Trophoblast cell (in vitro differentiated cells and primary cell): ENCODE data around the gene RUVBL1.

ENCODE experiments used
- DNase-seq, 2 donors: peaks; one replicate each; pipeline ENCODE4 v3.0.0-alpha.2; 2016
- H2AFZ ChIP-seq: 2 replicates; pipeline ENCODE4 v1.6.1; 2013; ENCODE audit warnings: low read length, moderate library complexity, mild to moderate bottlenecking; ENCODE audit not compliant: insufficient read depth, poor library complexity
- H2AK5ac ChIP-seq: 2 replicates; pipeline ENCODE4 v1.6.1; 2013; ENCODE audit warnings: mild to moderate bottlenecking, low read length
- H2BK120ac ChIP-seq: 2 replicates; pipeline ENCODE4 v1.6.1; 2013; ENCODE audit warnings: low read length, mild to moderate bottlenecking, moderate library complexity; ENCODE audit not compliant: insufficient read depth, poor library complexity
- H2BK12ac ChIP-seq: 2 replicates; pipeline ENCODE4 v1.6.1; 2013; ENCODE audit warnings: mild to moderate bottlenecking, low read length, moderate library complexity
- H2BK5ac ChIP-seq: 2 replicates; pipeline ENCODE4 v1.6.1; 2013; ENCODE audit warnings: low read length, low read depth, moderate library complexity, mild to moderate bottlenecking; ENCODE audit not compliant: poor library complexity
- H3K14ac ChIP-seq: 2 replicates; pipeline ENCODE4 v1.6.1; 2013; ENCODE audit warnings: mild to moderate bottlenecking, low read length
- H3K18ac ChIP-seq: 2 replicates; pipeline ENCODE4 v1.6.1; 2013; ENCODE audit warnings: mild to moderate bottlenecking, low read length
- H3K23ac ChIP-seq: 2 replicates; pipeline ENCODE4 v1.6.1; 2013; ENCODE audit warnings: low read length
- H3K27ac ChIP-seq: 2 replicates; pipeline ENCODE4 v1.5.1; 2013; ENCODE audit warnings: low read depth, mild to moderate bottlenecking, inconsistent platforms, low read length, moderate library complexity
- H3K27me3 ChIP-seq: 2 replicates; pipeline ENCODE4 v1.6.1; 2013; ENCODE audit warnings: inconsistent platforms, mild to moderate bottlenecking, low read length, moderate library complexity; ENCODE audit not compliant: insufficient read depth
- H3K36me3 ChIP-seq, 2 experiments: 1 replicate in 1 of 2; 2 replicates in 1 of 2; pipeline ENCODE4 v1.6.1; 2013; ENCODE audit warnings: low read length in 2 of 2, mild to moderate bottlenecking in 2 of 2, moderate library complexity in 1 of 2; ENCODE audit not compliant: insufficient read depth in 2 of 2, control insufficient read depth in 1 of 2
- H3K4ac ChIP-seq: 2 replicates; pipeline ENCODE4 v1.6.1; 2013; ENCODE audit warnings: low read depth, mild to moderate bottlenecking, low read length, moderate library complexity
- H3K4me1 ChIP-seq, 2 experiments: 1 replicate in 1 of 2; 2 replicates in 1 of 2; pipeline ENCODE4 v1.6.1; 2013; ENCODE audit warnings: low read length in 2 of 2, mild to moderate bottlenecking in 2 of 2, moderate library complexity in 1 of 2; ENCODE audit not compliant: insufficient read depth in 2 of 2, control insufficient read depth in 1 of 2
- H3K4me2 ChIP-seq: 2 replicates; pipeline ENCODE4 v1.6.1; 2013; ENCODE audit warnings: inconsistent platforms, mild to moderate bottlenecking, low read length, moderate library complexity
- H3K4me3 ChIP-seq: 2 replicates; pipeline ENCODE4 v1.5.1; 2013; ENCODE audit warnings: mild to moderate bottlenecking, low read depth, low read length, inconsistent platforms
- H3K79me1 ChIP-seq: one replicate; pipeline ENCODE4 v1.6.1; 2013; ENCODE audit warnings: low read length
- H3K79me2 ChIP-seq: 2 replicates; pipeline ENCODE4 v1.6.1; 2013; ENCODE audit warnings: low read length, mild to moderate bottlenecking; ENCODE audit not compliant: control insufficient read depth, insufficient read depth, poor library complexity
- H3K9ac ChIP-seq: 2 replicates; pipeline ENCODE4 v1.6.1; 2013; ENCODE audit warnings: mild to moderate bottlenecking, low read length
- H3K9me3 ChIP-seq: 2 replicates; pipeline ENCODE4 v1.6.1; 2013; ENCODE audit warnings: low read depth, mild to moderate bottlenecking, control low read depth, inconsistent platforms, low read length; ENCODE audit not compliant: insufficient read depth
- H4K12ac ChIP-seq: 2 replicates; pipeline ENCODE4 v1.6.1; 2013; ENCODE audit warnings: low read depth, mild to moderate bottlenecking, low read length, moderate library complexity
- H4K8ac ChIP-seq: 2 replicates; pipeline ENCODE4 v1.6.1; 2013; ENCODE audit warnings: low read depth, mild to moderate bottlenecking, low read length, moderate library complexity
- H4K91ac ChIP-seq: one replicate; pipeline ENCODE4 v1.6.1; 2013; ENCODE audit warnings: low read depth, mild to moderate bottlenecking, low read length, moderate library complexity
- WGBS: extraction: QIAGEN DNeasy Blood & Tissue Kit; methylation state at CpG from one replicate; pipeline ENCODE4 v1.1.7; 2013; ENCODE audit warnings: missing lambda C conversion rate; ENCODE audit not compliant: insufficient read length, insufficient coverage; ENCODE audit errors: extremely low coverage; 5-methylcytosine and 5-hydroxymethylcytosine counted together

RUVBL1 gene

GRCh38 chr3:128062033-128062745, 61.4 kb downstream of the RUVBL1 start:
- WGBS: no CpG with 5 or more reads among the region's 8 CpGs
- Histone ChIP-seq H3K9ac (no peak overlapping the region), H3K79me2 (no peaks in the 10 kb centered on the region), H2BK5ac (no peak overlapping the region), H3K4me3 (no peak overlapping the region), H4K12ac (no peak overlapping the region), H2AFZ (no peak overlapping the region), H3K27ac (no peak overlapping the region), H3K27me3 (no peaks in the 10 kb centered on the region), H2AK5ac (no peak overlapping the region), H3K18ac (no peak overlapping the region), H3K23ac (no peak overlapping the region), H2BK120ac (no peak overlapping the region), H3K36me3 (peaks cover 62 to 80% of the 10 kb centered on the region in 2 experiments), H3K79me1 (no peaks in the 10 kb centered on the region), H3K4me2 (no peak overlapping the region), H3K14ac (no peak overlapping the region), H4K91ac (no peak overlapping the region), H3K9me3 (no peaks in the 10 kb centered on the region), H4K8ac (no peak overlapping the region), H3K4ac (no peak overlapping the region), H3K4me1 (no peaks in the 10 kb centered on the region), H2BK12ac (no peak overlapping the region)
- DNase-seq: no peak

DNA sequence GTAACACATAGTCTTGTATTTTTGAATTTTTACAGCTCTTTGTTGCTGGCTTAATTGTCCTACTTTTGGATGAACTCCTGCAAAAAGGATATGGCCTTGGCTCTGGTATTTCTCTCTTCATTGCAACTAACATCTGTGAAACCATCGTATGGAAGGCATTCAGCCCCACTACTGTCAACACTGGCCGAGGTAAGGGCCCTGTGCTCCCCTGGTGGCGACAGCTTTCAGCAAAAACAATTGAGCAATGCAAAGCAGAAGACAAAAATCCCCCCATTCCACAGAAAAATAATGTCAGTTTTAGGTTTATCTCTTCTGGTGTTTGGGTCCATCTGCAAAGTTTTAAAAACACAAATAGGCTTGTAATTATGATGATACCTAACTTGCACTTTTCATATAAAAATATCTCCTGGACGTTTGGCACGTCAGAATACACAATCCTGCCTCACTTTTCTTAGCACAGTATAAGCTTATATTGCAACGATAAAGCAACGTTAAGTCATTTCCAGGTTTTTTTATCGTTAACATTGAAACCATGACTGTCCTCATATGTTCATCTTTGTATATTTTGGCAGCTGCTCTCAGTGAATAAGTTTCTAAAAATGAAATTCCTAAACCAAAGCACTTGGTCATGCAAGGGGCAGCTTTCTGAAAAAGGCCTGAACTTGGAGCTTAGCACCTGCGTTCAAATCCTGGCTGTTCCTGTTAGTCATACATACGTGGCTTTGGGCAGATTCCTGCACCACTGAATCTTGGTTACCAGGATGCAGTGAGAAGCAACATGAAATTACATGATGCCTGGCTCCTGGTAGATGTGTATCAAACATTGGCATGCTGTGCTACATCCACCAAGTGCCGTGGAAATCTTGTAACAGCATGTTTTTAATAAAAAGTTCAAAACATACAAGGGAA, 62.9 kb downstream of the RUVBL1 start:
- Histone ChIP-seq H3K18ac (no peak overlapping the region), H4K91ac (no peak overlapping the region), H3K14ac (no peak overlapping the region), H3K4me3 (no peak overlapping the region), H2AK5ac (no peak overlapping the region), H2AFZ (no peak overlapping the region), H3K23ac (no peak overlapping the region), H3K79me1 (no peaks in the 10 kb centered on the region), H2BK12ac (no peak overlapping the region), H2BK5ac (no peak overlapping the region), H3K4me2 (no peak overlapping the region), H4K8ac (no peak overlapping the region), H2BK120ac (no peak overlapping the region), H4K12ac (no peak overlapping the region), H3K9ac (no peak overlapping the region), H3K36me3 (peaks cover 54 to 73% of the 10 kb centered on the region in 2 experiments), H3K4ac (no peak overlapping the region), H3K4me1 (no peaks in the 10 kb centered on the region), H3K27me3 (no peaks in the 10 kb centered on the region), H3K27ac (no peak overlapping the region), H3K79me2 (no peaks in the 10 kb centered on the region), H3K9me3 (no peaks in the 10 kb centered on the region)
- DNase-seq: peak; percentile 50 to 76
- no CpG with 5 or more reads among the region's 11 CpGs for WGBS

DNA sequence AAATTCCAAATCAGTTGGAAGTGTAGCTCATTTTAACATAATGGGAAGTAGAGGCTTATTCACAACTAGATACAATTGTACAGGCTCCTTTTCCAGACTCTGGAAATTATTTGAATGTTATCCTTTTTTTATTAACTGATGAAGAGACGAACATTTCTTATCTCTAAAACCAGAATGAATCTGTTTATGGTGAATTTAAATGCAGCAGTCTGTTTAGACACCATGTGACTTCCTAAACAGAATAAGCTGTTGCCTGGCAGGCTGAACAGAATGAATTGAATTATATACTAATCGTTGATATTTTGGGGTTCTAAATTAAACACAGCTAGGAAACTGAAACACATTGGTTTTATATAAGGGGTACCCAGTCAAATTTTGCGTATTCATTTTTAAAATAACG, 67.4 kb downstream of the RUVBL1 start:
- Histone ChIP-seq H2AFZ (no peak overlapping the region), H3K36me3 (peaks cover 26 to 41% of the 10 kb centered on the region in 2 experiments), H3K79me2 (peaks cover 16% of the 10 kb centered on the region), H2BK5ac (no peak overlapping the region), H3K23ac (no peak overlapping the region), H3K27me3 (no peaks in the 10 kb centered on the region), H3K27ac (no peak overlapping the region), H3K4me2 (no peak overlapping the region), H3K79me1 (peaks cover 12% of the 10 kb centered on the region), H3K18ac (no peak overlapping the region), H3K4me3 (no peak overlapping the region), H3K9ac (no peak overlapping the region), H2BK120ac (no peak overlapping the region), H4K8ac (no peak overlapping the region), H3K14ac (no peak overlapping the region), H3K9me3 (no peaks in the 10 kb centered on the region), H3K4ac (no peak overlapping the region), H3K4me1 (peaks cover 4 to 9% of the 10 kb centered on the region in 2 experiments), H2AK5ac (no peak overlapping the region), H2BK12ac (no peak overlapping the region), H4K91ac (no peak overlapping the region), H4K12ac (no peak overlapping the region)
- no CpG with 5 or more reads among the region's 4 CpGs for WGBS
- no peak for DNase-seq

DNA sequence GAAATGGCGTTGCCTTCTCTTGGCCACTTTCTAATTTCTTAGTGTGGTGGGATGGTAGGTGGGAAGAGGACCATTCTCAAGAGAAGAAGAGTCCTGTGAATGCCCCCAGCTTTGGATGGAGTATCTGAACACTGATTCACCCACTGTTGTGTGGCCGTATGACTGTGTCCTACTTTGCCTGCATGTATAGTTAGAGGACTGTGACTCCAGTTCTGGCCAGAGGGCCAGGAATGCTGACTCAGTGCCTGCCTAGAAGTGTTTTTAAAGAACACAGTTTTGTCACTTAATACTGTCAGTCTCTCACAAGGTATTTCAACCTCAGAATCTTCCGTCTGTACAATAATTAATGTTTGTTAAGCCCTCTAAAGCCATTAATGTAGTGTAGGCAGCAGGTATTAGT, 69.2 kb downstream of the RUVBL1 start:
- no CpG with 5 or more reads among the region's 3 CpGs for WGBS
- no peak overlapping the region for H2BK120ac ChIP-seq

More for the DNA sequence above, 69.2 kb downstream of the RUVBL1 start:
- H3K14ac ChIP-seq: no peak overlapping the region
- peak overlapping the region; percentile 51 for H3K4me2 ChIP-seq
- H3K9ac ChIP-seq: no peak overlapping the region
- no peak overlapping the region for H3K18ac ChIP-seq
- H3K27me3 ChIP-seq: no peaks in the 10 kb centered on the region
- peaks cover 12% of the 10 kb centered on the region for H3K79me1 ChIP-seq
- H4K91ac ChIP-seq: no peak overlapping the region
- peaks cover 4 to 10% of the 10 kb centered on the region in 2 experiments for H3K4me1 ChIP-seq
- no peak overlapping the region for H2BK5ac ChIP-seq
- DNase-seq: peak; percentile 48 to 49
- H3K27ac ChIP-seq: no peak overlapping the region
- peaks cover 19 to 24% of the 10 kb centered on the region in 2 experiments for H3K36me3 ChIP-seq
- no peak overlapping the region for H3K23ac ChIP-seq
- peak overlapping the region; percentile 3 for H3K4ac ChIP-seq
- no peak overlapping the region for H2AK5ac ChIP-seq
- H3K79me2 ChIP-seq: peaks cover 16% of the 10 kb centered on the region
- H3K4me3 ChIP-seq: no peak overlapping the region
- no peak overlapping the region for H2BK12ac ChIP-seq
- no peaks in the 10 kb centered on the region for H3K9me3 ChIP-seq
- no peak overlapping the region for H4K8ac ChIP-seq
- H4K12ac ChIP-seq: no peak overlapping the region
- no peak overlapping the region for H2AFZ ChIP-seq
